Mesenchymal stem cell (in vitro differentiated cells and primary cell): Measurements from ENCODE around the gene EFEMP2.

Experiments
- DNase-seq: peaks from one replicate; pipeline ENCODE4 v3.0.0-alpha.2; 2013
- H2AFZ ChIP-seq: one replicate; pipeline ENCODE4 v1.6.1; 2013; ENCODE audit warnings: low read depth, mild to moderate bottlenecking, control low read depth, inconsistent platforms, low read length, moderate library complexity
- H2AK5ac ChIP-seq: 2 replicates; pipeline ENCODE4 v1.6.1; 2013; ENCODE audit warnings: low read length, moderate library complexity, mild to moderate bottlenecking, inconsistent platforms; ENCODE audit not compliant: severe bottlenecking
- H2BK120ac ChIP-seq: one replicate; pipeline ENCODE4 v1.6.1; 2013; ENCODE audit warnings: low read depth, mild to moderate bottlenecking, inconsistent platforms, low read length, moderate library complexity
- H2BK12ac ChIP-seq, 2 experiments: one replicate each; pipeline ENCODE4 v1.6.1; 2013; ENCODE audit warnings: inconsistent platforms in 2 of 2, low read length in 2 of 2, mild to moderate bottlenecking in 2 of 2, moderate library complexity in 2 of 2, control low read depth in 1 of 2
- H2BK15ac ChIP-seq: one replicate; pipeline ENCODE4 v1.6.1; 2013; ENCODE audit warnings: mild to moderate bottlenecking, low read depth, inconsistent platforms; ENCODE audit not compliant: poor library complexity, severe bottlenecking
- H2BK5ac ChIP-seq: 2 replicates; pipeline ENCODE4 v1.6.1; 2013; ENCODE audit warnings: low read depth, mild to moderate bottlenecking, low read length, control low read depth, inconsistent platforms; ENCODE audit not compliant: poor library complexity, severe bottlenecking
- H3K14ac ChIP-seq, 2 experiments: one replicate each; pipeline ENCODE4 v1.6.1; 2013; ENCODE audit warnings: inconsistent platforms in 2 of 2, low read length in 2 of 2, control low read depth in 1 of 2, mild to moderate bottlenecking in 1 of 2, moderate library complexity in 1 of 2
- H3K18ac ChIP-seq, 2 experiments: one replicate each; pipeline ENCODE4 v1.6.1; 2013; ENCODE audit warnings: inconsistent platforms in 2 of 2, low read length in 2 of 2, control low read depth in 1 of 2, low read depth in 1 of 2, mild to moderate bottlenecking in 1 of 2
- H3K23ac ChIP-seq, 2 experiments: one replicate each; pipeline ENCODE4 v1.6.1; 2013; ENCODE audit warnings: inconsistent platforms in 2 of 2, low read length in 2 of 2, mild to moderate bottlenecking in 2 of 2, moderate library complexity in 2 of 2, control low read depth in 1 of 2
- H3K27ac ChIP-seq: 2 replicates; pipeline ENCODE4 v1.5.1; 2013; ENCODE audit warnings: mild to moderate bottlenecking, moderate library complexity, low read length, control low read depth, inconsistent platforms; ENCODE audit not compliant: poor library complexity, severe bottlenecking
- H3K27me3 ChIP-seq, 2 experiments: 2 replicates each; pipeline versions ENCODE4 v1.6.1 to v1.7.0; 2013; ENCODE audit warnings: low read length in 2 of 2, mild to moderate bottlenecking in 2 of 2, moderate library complexity in 2 of 2, control low read depth in 1 of 2, inconsistent platforms in 1 of 2; ENCODE audit not compliant: control insufficient read depth in 1 of 2, insufficient read depth in 1 of 2
- H3K36me3 ChIP-seq, 2 experiments: 2 replicates each; pipeline versions ENCODE4 v1.6.1 to v1.7.0; 2013; ENCODE audit warnings: low read length in 2 of 2, control low read depth in 1 of 2, inconsistent platforms in 1 of 2, low read depth in 1 of 2, mild to moderate bottlenecking in 1 of 2; ENCODE audit not compliant: insufficient read depth in 2 of 2, control insufficient read depth in 1 of 2
- H3K4ac ChIP-seq, 2 experiments: one replicate each; pipeline ENCODE4 v1.6.1; 2013; ENCODE audit warnings: inconsistent platforms in 2 of 2, low read length in 2 of 2, mild to moderate bottlenecking in 2 of 2, moderate library complexity in 2 of 2, control low read depth in 1 of 2, low read depth in 1 of 2
- H3K4me1 ChIP-seq: 2 replicates; pipeline ENCODE4 v1.6.1; 2013; ENCODE audit warnings: low read depth, low read length, control low read depth; ENCODE audit not compliant: control insufficient read depth, insufficient read depth
- H3K4me2 ChIP-seq: 2 replicates; pipeline ENCODE4 v1.6.1; 2013; ENCODE audit warnings: low read length, mild to moderate bottlenecking, inconsistent platforms; ENCODE audit not compliant: poor library complexity, severe bottlenecking
- H3K4me3 ChIP-seq, 2 experiments: 2 replicates each; pipeline versions ENCODE4 v1.5.1 to v1.7.0; 2013; ENCODE audit warnings: low read length in 2 of 2, mild to moderate bottlenecking in 2 of 2, control low read depth in 1 of 2, low read depth in 1 of 2; ENCODE audit not compliant: insufficient read depth in 1 of 2
- H3K79me1 ChIP-seq: replicated peaks from 2 replicates; pipeline ENCODE4 v1.6.1; 2013; ENCODE audit warnings: mild to moderate bottlenecking, control low read depth, low read length, inconsistent platforms; ENCODE audit not compliant: poor library complexity, severe bottlenecking
- H3K9ac ChIP-seq: 2 replicates; pipeline ENCODE4 v1.7.0; 2013; ENCODE audit warnings: mild to moderate bottlenecking, low read length, moderate library complexity
- H3K9me3 ChIP-seq: 2 replicates; pipeline ENCODE4 v1.7.0; 2013; ENCODE audit warnings: mild to moderate bottlenecking, low read length; ENCODE audit not compliant: control insufficient read depth
- H4K8ac ChIP-seq: one replicate; pipeline ENCODE4 v1.6.1; 2013; ENCODE audit warnings: inconsistent platforms, mild to moderate bottlenecking, low read length, moderate library complexity
- H4K91ac ChIP-seq: one replicate; pipeline ENCODE4 v1.6.1; 2013; ENCODE audit warnings: mild to moderate bottlenecking, low read length, inconsistent platforms
- WGBS: methylation state at CpG from one replicate; pipeline ENCODE4 v1.1.7; 2013; ENCODE audit warnings: mixed read lengths; 5-methylcytosine and 5-hydroxymethylcytosine counted together

EFEMP2 gene

DNA sequence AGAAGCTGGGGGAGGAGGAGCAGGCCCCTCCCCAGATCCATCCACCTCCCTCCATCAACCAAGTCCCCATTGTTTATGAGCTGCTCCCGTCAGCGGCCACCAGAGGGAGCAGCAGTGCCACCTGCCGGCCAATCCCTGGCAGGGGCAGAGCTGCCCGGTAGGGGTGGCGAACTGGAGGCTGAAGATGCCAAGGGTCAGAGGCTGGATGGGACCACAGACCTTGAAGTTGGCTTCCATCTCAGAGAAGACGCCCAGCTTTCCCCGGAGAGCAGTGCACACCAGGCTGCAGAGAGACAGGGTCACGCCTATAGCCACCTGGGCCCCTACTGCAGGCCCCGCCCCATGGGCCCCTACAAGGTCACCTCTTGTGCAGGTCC, 12.1 kb upstream of the EFEMP2 start:
- 32% methylated on average over 9 of the region's 9 CpGs for WGBS
- peak overlapping the region; percentile 21 for H3K9ac ChIP-seq
- H3K36me3 ChIP-seq = peaks cover 51 to 60% of the 10 kb centered on the region in 2 experiments
- H3K4me3 ChIP-seq = no peak overlapping the region
- no peak overlapping the region for H2BK120ac ChIP-seq
- DNase-seq = peak; percentile 80
- no peak overlapping the region for H3K4ac ChIP-seq
- no peak overlapping the region for H3K23ac ChIP-seq
- H2BK5ac ChIP-seq = no peak overlapping the region
- H3K14ac ChIP-seq = no peak overlapping the region
- H3K79me1 ChIP-seq = peaks cover 27% of the 10 kb centered on the region
- H2AK5ac ChIP-seq = no peak overlapping the region
- H3K27ac ChIP-seq = no peak overlapping the region
- no peak overlapping the region for H2BK12ac ChIP-seq
- H4K8ac ChIP-seq = peak overlapping the region; percentile 4
- no peaks in the 10 kb centered on the region for H3K9me3 ChIP-seq
- H3K4me1 ChIP-seq = peaks cover 16% of the 10 kb centered on the region
- H2BK15ac ChIP-seq = no peak overlapping the region
- no peak overlapping the region for H4K91ac ChIP-seq
- no peaks in the 10 kb centered on the region for H3K27me3 ChIP-seq
- no peak overlapping the region for H3K18ac ChIP-seq
- H3K4me2 ChIP-seq = no peak overlapping the region
- no peak overlapping the region for H2AFZ ChIP-seq

DNA sequence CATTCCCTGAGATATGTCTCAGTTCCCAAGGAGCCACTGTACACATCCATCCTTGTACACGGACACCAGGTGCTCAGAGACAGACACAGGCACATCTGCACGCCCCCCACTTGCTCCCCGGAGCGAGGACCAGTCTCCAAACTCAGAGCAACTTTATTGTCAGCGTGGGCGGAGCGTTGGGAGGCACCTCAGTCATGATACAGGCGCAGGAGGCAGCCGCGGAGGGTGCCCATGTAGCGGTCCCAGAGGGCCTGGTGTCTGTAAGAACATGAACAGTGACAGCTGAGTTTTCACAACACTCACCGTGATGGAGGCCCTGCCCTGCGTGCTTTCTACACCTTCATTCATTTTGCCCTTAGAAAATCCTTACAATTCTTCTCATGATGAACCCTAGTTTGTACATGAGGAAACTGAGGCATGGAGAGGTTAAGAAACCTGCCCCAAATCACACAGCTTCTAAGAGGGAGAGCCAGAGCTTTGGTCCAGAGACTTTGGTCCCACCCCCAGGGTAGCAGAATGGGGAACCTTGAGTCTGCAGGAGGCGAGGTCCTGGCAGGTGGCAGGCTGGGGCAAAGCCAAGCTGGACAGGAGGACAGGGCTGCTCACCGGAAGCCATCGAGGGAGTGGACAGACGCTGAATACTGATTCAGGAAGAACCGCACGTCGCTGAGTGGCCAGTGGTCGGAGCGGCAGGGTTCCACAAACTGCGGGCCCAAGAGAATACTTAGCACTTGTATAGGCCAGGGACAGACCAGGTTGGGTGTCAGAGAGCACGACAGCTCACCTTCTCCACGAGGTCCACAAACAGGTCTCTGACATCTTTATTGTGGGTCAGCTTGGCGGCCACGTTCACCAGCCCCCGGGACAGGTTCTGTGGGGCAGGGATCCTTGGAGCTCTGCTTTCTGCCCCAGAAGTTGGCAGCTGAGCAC, 11.5 kb upstream of the EFEMP2 start:
- peaks cover 51 to 61% of the 10 kb centered on the region in 2 experiments for H3K36me3 ChIP-seq
- H3K27me3 ChIP-seq = no peaks in the 10 kb centered on the region
- H3K27ac ChIP-seq = no peak overlapping the region

DNA sequence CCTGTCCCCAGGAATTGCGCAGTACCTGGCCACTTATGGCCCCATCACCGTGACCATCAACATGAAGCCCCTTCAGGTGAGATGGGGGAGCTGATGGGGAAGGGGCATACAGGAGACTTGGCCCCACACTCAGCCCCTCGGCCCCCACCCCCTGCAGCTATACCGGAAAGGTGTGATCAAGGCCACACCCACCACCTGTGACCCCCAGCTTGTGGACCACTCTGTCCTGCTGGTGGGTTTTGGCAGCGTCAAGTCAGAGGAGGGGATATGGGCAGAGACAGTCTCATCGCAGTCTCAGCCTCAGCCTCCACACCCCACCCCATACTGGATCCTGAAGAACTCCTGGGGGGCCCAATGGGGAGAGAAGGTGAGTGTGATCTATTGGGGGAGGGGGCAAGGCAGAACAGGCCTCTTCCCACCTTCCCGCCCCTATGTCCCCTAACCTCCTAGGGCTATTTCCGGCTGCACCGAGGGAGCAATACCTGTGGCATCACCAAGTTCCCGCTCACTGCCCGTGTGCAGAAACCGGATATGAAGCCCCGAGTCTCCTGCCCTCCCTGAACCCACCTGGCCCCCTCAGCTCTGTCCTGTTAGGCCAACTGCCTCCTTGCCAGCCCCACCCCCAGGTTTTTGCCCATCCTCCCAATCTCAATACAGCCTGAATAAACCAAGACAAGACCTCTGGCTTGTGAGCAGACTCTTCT, 10.6 kb upstream of the EFEMP2 start:
- Histone ChIP-seq H2AK5ac (no peak overlapping the region), H3K9ac (no peak overlapping the region), H3K27ac (no peak overlapping the region), H3K4ac (no peak overlapping the region), H3K14ac (no peak overlapping the region), H2BK120ac (no peak overlapping the region), H3K9me3 (no peaks in the 10 kb centered on the region), H2BK15ac (no peak overlapping the region), H3K79me1 (peaks cover 27% of the 10 kb centered on the region), H4K91ac (no peak overlapping the region), H2BK5ac (no peak overlapping the region), H3K18ac (no peak overlapping the region), H3K4me3 (no peak overlapping the region), H4K8ac (no peak overlapping the region), H3K4me2 (no peak overlapping the region), H3K27me3 (no peaks in the 10 kb centered on the region), H2BK12ac (no peak overlapping the region), H3K36me3 (peaks cover 51 to 61% of the 10 kb centered on the region in 2 experiments), H2AFZ (no peak overlapping the region), H3K4me1 (peaks cover 16% of the 10 kb centered on the region), H3K23ac (no peak overlapping the region)
- WGBS = 98% methylated on average over 9 of the region's 13 CpGs
- no peak for DNase-seq

More for the DNA sequence above, 11.5 kb upstream of the EFEMP2 start:
- Histone ChIP-seq H3K14ac (no peak overlapping the region), H3K4me1 (peaks cover 16% of the 10 kb centered on the region), H3K9ac (peak overlapping the region; percentile 21), H3K23ac (no peak overlapping the region), H3K79me1 (peaks cover 27% of the 10 kb centered on the region), H3K4me2 (no peak overlapping the region), H4K91ac (peak overlapping the region; percentile 43), H2BK120ac (no peak overlapping the region), H3K18ac (no peak overlapping the region), H4K8ac (no peak overlapping the region), H3K4me3 (no peak overlapping the region), H3K9me3 (no peaks in the 10 kb centered on the region), H2AK5ac (no peak overlapping the region), H2BK5ac (no peak overlapping the region), H3K4ac (no peak overlapping the region), H2BK15ac (no peak overlapping the region), H2BK12ac (no peak overlapping the region), H2AFZ (no peak overlapping the region)
- WGBS = 88% methylated on average over 27 of the region's 28 CpGs
- no peak for DNase-seq
